HL-60 (cell line): ENCODE results near the gene ADAMTS17.

Experiments used
- CTCF ChIP-seq: IDR thresholded peaks from one replicate; pipeline ENCODE4 v1.5.1; 2011; ENCODE audit warnings: low read length, control low read depth, inconsistent platforms; ENCODE audit not compliant: insufficient read depth
- GABPA ChIP-seq: IDR thresholded peaks from 2 replicates; pipeline ENCODE4 v1.6.1; 2012; ENCODE audit warnings: low read depth
- POLR2AphosphoS5 ChIP-seq: IDR thresholded peaks from 2 replicates; pipeline ENCODE4 v1.6.1; 2012; ENCODE audit warnings: low read depth
- REST ChIP-seq: IDR thresholded peaks from 2 replicates; pipeline ENCODE4 v1.6.1; 2012; ENCODE audit warnings: low read depth; ENCODE audit not compliant: insufficient replicate concordance

- no peak for TF ChIP-seq CTCF
- no peak for TF ChIP-seq REST
- TF ChIP-seq POLR2AphosphoS5 = no peak
- TF ChIP-seq GABPA = no peak
Measured at GRCh38 chr15:100101426-100102089, 240.2 kb downstream of the ADAMTS17 start.
